ENCODE results near the gene MYORG. TPM values are rescaled to one million over a fixed set of nuclear protein-coding genes. Genes with fewer than 3 reads are reported as not detected.

The MYORG gene
- total and polyA plus RNA-seq, 4 donors = 11.4 to 26.6 (median 19.3) TPM

GRCh38 chr9:34384368-34385165 is 7.9 kb upstream of the MYORG start:
- Histone ChIP-seq H3K4me3 (ENCODE audit: low read depth in 1 of 3, low read length in 3 of 3) (no peak overlapping the region), H3K4me1 (ENCODE audit: control insufficient read depth in 4 of 4, insufficient read depth in 4 of 4, low read length in 3 of 4) (peaks cover 4 to 25% (median 18%) of the 10 kb centered on the region in 4 donors), H3K27me3 (ENCODE audit: control insufficient read depth in 4 of 4, insufficient read depth in 4 of 4, low read length in 3 of 4) (no peaks in the 10 kb centered on the region), H3K36me3 (ENCODE audit: control insufficient read depth in 4 of 4, insufficient read depth in 3 of 4, low read depth in 1 of 4, low read length in 3 of 4) (no peaks in the 10 kb centered on the region), H3K9me3 (ENCODE audit: control insufficient read depth in 4 of 4, low read length in 3 of 4) (no peaks in the 10 kb centered on the region), H3K27ac (ENCODE audit: low read depth in 1 of 2, low read length in 2 of 2) (no peak overlapping the region), H3K9ac (ENCODE audit: low read depth in 1 of 2, low read length in 2 of 2) (no peak overlapping the region)
- DNase-seq (ENCODE audit: low spot score) = no peak
- WGBS = 75% methylated on average over 7 of the region's 7 CpGs
- TF ChIP-seq FOXA2 (IDR thresholded peaks at IDR 0.05) = peak; percentile 16
- TF ChIP-seq EGR1 (IDR thresholded peaks at IDR 0.05; ENCODE audit: low read depth in 2 of 2) = no peak
- TF ChIP-seq GABPA (IDR thresholded peaks at IDR 0.05 in 1 of 2, conservative IDR thresholded peaks at IDR 0.05 in 1 of 2) = no peak
- peak; percentile 11 to 40 for TF ChIP-seq RAD21 (IDR thresholded peaks at IDR 0.05)
- peak; percentile 84 for TF ChIP-seq ATF3 (IDR thresholded peaks at IDR 0.05)
- peak in 1 of 2 donors; percentile 48 for TF ChIP-seq JUND (IDR thresholded peaks at IDR 0.05)
- TF ChIP-seq NR2F2 (IDR thresholded peaks at IDR 0.05) = peak; percentile 61
- TF ChIP-seq TAF1 (conservative IDR thresholded peaks at IDR 0.05) = no peak
- TF ChIP-seq YY1 (IDR thresholded peaks at IDR 0.05) = peak; percentile 56
- peak; percentile 96 for TF ChIP-seq SP1 (IDR thresholded peaks at IDR 0.05)
- no peak for TF ChIP-seq FOXA1 (IDR thresholded peaks at IDR 0.05)
- no peak for TF ChIP-seq MAX (IDR thresholded peaks at IDR 0.05)
- TF ChIP-seq CTCF (IDR thresholded peaks at IDR 0.05; ENCODE audit: low read depth, low read length, missing input control) = no peak
- peak; percentile 59 for TF ChIP-seq ZBTB33 (IDR thresholded peaks at IDR 0.05)
- TF ChIP-seq HNF4G (IDR thresholded peaks at IDR 0.05) = peak; percentile 85
- peak; percentile 85 to 93 for TF ChIP-seq RXRA (IDR thresholded peaks at IDR 0.05)
- peak; percentile 95 to 97 for TF ChIP-seq HNF4A (conservative IDR thresholded peaks at IDR 0.05)
- TF ChIP-seq REST (IDR thresholded peaks at IDR 0.05) = peak; percentile 61

All from liver (tissue), 9 donors.